UCSD-AML1 (cell line): ENCODE data around the gene ANO2.

Experiments used
- DNase-seq: peaks from one replicate; lab custom pipeline; 2025; ENCODE audit not compliant: unreplicated experiment; lab: John Stamatoyannopoulos, UW

ANO2 gene

DNA sequence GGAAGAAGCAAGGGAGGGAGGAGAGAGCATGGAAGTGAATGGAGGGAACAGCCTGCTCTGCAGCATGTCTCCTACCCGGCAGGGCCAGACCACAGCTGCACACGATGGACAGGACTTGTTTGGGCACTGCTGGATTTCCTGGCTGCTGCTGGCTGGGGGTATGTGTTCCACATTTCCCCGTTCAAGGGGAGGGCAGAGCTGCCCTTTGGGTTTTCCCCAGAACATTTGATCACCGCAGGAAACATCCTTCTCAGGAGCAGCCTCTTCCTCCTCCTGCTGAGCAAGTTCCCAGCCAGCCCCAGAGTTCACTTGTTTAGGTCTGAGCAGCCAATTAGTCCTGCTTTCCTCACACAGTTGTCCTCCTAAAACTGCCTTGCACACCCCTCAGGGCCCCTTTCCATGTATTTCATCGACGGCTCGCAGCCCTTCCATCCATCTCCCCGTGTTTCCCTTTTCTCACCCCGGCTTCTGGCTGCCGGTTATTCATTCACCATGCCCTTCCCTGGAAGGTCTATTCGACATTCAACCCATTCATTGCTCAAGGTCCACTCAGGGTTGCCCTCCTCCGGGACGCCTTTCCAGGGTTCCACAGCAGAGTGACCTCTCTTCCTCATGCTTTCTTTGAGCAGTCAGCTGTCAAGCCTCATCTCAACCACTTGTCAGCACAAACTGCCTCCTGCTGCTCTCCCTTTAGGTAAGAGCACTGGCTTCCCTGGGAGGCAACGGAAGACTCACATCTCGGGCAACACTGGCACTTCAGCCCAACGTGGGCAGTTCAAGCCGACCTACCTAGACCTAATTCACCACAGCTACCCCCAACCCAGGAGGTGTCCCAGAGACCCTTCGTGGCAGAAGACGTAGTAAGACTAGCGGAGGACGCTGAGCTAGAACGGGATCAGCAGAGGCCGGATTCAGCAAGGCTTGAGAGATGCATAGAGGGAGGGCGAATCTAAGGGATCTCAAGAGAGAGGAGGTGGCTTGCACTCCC is 20.1 kb upstream of the ANO2 start:
- peak; percentile 35 for DNase-seq

DNA sequence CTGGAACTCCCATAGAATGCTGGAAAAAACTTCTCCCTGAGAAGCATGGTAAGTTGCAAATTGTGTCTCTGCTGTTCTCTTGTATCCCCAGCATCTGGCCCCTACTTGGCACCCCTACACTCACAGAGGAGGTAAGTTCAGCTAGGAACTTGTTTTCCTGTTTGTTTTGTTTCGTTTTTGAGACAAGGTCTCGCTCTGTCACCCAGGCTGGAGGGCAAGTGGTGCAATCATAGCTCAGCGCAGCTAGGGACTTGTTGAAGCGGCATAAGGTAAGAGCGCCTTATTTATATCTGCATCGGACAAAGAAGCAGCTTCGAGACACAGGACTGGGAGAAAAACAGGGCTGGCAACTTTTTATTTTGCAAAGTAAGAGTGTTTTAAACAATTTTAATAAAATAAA is 18.5 kb upstream of the ANO2 start:
- no peak for DNase-seq

DNA sequence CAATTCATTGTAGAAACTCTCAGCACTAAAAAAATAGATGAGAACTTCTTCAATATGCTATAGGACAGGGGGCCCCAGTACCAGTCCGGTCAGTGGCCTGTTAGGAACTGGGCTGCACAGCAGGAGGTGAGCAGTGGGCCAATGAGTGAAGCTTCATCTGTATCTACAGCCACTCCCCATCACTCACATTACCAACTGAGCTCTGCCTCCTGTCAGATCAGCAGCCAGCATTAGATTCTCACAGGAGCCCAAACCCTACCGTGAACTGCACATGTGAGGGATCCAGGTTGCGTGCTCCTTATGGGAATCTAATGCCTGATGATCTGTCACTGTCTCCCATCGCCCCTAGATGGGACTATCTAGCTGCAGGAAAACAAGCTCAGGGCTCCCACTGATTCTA is 15.7 kb upstream of the ANO2 start:
- no peak for DNase-seq

GRCh38 chr12:5956987-5957386 is 11.9 kb upstream of the ANO2 start:
- DNase-seq = no peak

DNA sequence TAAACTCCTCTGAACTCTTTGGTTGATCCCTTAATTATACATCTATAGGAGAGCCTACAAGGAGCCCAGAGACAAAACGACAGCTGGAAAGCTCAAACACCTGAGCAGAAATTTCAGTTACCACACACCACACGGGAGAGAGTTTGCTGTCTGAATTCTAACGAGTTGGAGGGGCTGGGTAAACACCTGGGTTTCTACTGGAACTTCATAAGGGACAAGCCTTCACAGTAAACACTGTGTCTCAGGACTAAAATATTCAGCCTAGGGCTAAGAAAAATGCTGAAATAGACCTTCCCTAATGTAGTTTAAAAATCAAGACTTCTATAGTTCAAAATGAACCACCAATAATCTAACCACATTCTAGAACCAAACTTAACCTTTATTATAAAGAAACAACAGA is 9.6 kb upstream of the ANO2 start:
- DNase-seq = no peak

- DNase-seq = no peak
Observed at GRCh38 chr12:5953835-5954586, 9.0 kb upstream of the ANO2 start.

GRCh38 chr12:5952031-5952430 is 7.0 kb upstream of the ANO2 start:
- DNase-seq = no peak

GRCh38 chr12:5948696-5949095 is 3.6 kb upstream of the ANO2 start:
- DNase-seq = no peak

DNA sequence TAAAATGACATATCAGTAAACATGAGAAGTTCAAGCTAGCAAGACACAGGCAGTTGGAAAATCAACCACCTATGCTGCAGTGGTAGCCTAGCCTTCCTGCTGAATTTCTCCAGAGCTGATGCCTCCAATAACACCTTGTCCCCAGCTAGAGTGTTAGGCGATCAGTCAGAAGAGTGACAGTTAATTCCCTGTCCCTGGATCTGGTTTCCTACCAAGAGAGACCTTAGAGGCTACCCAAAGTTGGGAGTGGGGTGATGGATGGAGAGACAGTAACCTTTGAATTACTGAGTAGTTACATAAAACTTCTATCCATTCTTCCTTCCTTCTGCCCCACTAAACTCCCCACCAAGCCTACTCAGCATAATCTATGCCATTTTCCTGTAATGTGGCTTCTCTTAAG is 1.9 kb upstream of the ANO2 start:
- no peak for DNase-seq

GRCh38 chr12:5946388-5946787 is 1.3 kb upstream of the ANO2 start:
- DNase-seq = no peak

- DNase-seq = no peak
Observed at GRCh38 chr12:5944688-5945070, 380 bp downstream of the ANO2 start.

- DNase-seq = no peak
Observed at GRCh38 chr12:5944053-5944452, 1.0 kb downstream of the ANO2 start.

- no peak for DNase-seq
Observed at GRCh38 chr12:5941907-5942306, 3.2 kb downstream of the ANO2 start.

DNA sequence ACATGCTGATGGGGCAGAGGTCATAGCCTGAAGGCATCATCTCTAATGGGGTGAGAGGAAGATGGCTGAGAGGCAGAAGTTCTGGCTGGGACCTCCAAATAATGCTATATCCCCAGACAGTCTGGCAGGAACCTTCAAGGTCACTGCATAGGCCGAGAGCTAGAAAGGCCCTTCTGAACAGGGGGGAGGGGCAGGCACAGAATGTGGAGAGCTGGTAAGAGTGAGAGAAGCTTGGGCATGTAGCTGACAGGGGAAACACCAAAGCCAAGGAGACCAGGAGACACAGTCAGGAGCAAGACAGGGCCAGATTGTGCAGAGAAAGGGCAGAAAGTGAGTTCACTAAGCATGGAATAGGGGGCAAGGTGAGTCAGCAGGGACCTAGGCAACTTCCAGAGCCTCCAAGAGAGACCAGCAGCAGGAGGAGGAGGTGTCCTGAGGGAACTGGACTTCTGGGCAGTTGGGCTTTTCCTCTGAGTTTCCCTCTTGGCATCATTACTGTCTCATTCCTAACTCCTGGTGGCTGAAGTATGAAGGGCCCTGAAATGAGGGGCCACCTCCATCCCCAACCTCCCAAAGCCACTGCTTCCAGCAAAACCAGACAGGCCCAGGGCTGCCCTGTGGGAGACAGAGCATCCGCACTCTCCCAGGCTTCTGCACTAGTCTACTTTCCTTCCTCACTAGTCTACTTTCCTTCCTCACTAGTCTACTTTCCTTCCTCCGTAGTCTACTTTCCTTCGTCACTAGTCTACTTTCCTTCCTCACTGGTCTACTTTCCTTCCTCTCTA is 17.1 kb downstream of the ANO2 start:
- DNase-seq = no peak

DNA sequence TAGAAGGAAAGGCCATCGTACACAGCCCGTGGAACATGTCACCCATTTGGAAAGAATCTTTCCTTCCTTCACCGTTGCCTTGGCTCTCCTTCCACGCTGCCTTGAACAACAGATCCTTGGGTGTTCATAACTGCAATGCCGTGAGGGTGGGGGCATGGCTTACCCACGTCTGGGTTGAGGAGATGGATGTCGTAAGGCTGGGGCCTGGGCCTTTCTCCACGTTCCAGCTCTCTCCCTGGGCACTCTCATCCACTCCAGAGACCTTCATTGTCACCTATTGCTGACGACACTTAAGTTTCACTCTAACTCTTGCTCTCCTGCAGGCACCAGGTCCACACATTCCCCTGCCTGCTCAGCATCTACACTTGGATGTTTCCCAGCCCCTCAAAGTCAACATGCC is 19.4 kb downstream of the ANO2 start:
- no peak for DNase-seq

DNA sequence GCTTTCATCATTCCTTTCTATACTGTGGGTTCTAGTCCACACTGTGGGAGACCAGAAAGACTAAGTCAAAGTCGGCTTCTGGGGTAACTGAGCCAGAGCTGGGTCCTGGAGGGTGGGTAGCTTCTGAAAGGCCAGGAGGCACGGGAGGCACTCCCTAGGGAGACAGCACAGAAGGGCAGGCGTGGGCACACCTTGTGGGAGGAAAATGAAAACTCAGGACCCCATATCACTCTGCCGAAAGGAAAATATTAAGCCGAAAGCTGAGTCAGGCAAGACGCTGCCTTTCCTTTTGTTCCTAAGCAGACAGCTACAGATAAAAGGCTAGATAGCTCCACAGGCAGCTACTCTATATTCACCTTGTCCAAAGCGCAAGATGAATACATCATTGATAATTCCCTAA is 20.7 kb downstream of the ANO2 start:
- DNase-seq = no peak

- no peak for DNase-seq
Observed at GRCh38 chr12:5923751-5924150, 21.3 kb downstream of the ANO2 start.

DNA sequence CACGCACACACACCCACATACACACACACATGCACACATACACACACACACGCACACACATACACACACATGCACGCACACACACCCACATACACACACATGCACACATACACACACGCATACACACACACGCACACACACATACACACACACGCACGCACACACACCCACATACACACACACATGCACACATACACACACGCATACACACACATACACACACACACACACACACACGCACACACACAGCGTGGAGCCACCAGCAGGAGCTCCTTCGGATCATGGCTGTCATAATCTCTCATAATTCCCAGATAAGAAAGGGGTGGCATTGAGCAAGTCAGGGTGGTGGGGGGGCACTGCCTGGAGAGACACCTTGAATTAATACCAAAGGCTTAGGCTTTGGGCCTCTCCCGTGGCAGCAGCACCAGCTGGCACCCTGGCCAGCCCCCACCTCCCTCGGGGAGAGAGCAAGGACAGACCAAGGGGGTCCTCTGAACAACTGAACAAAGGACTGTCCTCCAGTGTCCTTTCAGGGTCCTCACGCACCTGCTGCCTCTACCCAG is 21.9 kb downstream of the ANO2 start:
- no peak for DNase-seq

DNA sequence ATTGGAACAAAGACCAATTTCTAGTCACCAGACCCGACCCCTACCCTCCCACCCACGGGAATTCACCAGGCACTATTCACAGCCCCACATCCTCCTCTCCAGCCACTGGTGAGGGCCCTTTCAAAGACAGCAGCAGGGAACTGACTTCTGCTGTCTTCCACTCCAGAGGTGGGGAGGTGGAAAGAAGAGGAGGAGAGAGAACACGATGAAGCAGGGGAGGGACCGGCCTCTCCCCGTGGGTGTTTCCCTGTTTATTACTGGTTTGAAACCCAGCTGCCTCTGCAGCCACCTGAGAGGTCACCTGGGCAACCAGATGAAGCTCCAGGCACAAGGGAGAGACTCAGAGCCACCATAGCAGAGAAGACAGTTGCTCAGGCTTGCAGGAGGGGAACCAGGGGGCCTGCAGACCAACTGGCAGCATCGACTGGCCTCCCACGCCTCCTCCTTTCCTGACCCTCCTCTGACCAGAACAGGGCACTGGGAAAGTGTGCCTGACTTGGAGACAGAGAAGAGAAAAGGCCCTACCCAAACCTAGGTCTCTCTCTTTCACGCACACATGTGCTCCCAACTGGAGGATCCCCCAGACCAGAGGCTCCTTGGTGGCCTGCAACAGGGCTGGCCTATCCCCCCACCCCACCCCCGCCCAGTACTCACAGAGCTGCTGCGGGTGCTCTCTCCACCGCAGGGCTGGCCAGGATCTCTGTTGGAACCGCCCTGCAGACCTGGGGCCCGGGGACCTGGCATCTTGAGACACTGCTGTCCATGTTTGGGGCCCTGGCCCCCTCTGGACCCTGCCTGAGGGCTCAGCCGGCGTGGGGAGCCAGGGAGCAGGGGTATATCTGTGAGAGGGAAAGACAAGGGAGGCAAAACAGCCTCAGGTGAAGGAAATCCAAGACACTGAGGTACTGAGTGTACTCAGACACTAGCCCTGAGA is 22.8 kb downstream of the ANO2 start:
- no peak for DNase-seq
